Suprapubic skin (tissue), 4 donors: ENCODE data around the gene SLC6A6. TPM values are rescaled to one million over a fixed set of nuclear protein-coding genes. Genes with fewer than 3 reads are reported as not detected.

Experiments
- DNase-seq, 2 donors: peaks; one replicate each; pipeline ENCODE4 v3.0.0-alpha.2; 2019; ENCODE audit warnings: low spot score in 2 of 2
- H3K27ac ChIP-seq: fragments of 200-600 bp; sonication (generic); one replicate; pipeline ENCODE4 v1.5.1; 2019
- H3K27me3 ChIP-seq: fragments of 200-600 bp; sonication (generic); one replicate; pipeline ENCODE4 v1.5.1; 2019
- H3K36me3 ChIP-seq: fragments of 200-600 bp; sonication (generic); one replicate; pipeline ENCODE4 v1.5.1; 2019
- H3K4me1 ChIP-seq: fragments of 200-600 bp; sonication (generic); one replicate; pipeline ENCODE4 v1.5.1; 2019
- H3K4me3 ChIP-seq: fragments of 200-600 bp; sonication (generic); one replicate; pipeline ENCODE4 v1.5.1; 2019; ENCODE audit warnings: mild to moderate bottlenecking
- H3K9me3 ChIP-seq: fragments of 200-600 bp; sonication (generic); one replicate; pipeline ENCODE4 v1.5.1; 2019
- CTCF ChIP-seq, 2 donors: fragments of 200-600 bp in 1 of 2; fragments of 450-650 bp in 1 of 2; sonication (generic) in 1 of 2; IDR thresholded peaks; one replicate each; pipeline ENCODE4 v1.5.1; 2016 to 2019; ENCODE audit warnings: antibody characterized with exemption in 2 of 2, mild to moderate bottlenecking in 1 of 2, moderate library complexity in 1 of 2
- EP300 ChIP-seq: sonication (generic); formaldehyde crosslinking; IDR thresholded peaks from one replicate; pipeline ENCODE4 v1.6.1; 2017; ENCODE audit warnings: antibody characterized with exemption
- POLR2A ChIP-seq, 2 donors: fragments of 450-650 bp; IDR thresholded peaks; one replicate each; pipeline ENCODE4 v1.6.1; 2017; ENCODE audit warnings: antibody characterized with exemption in 2 of 2, mild to moderate bottlenecking in 2 of 2, moderate library complexity in 2 of 2
- POLR2AphosphoS5 ChIP-seq, 3 donors: sonication (generic); formaldehyde crosslinking; IDR thresholded peaks; one replicate each; pipeline ENCODE4 v1.6.1; 2017; ENCODE audit warnings: antibody characterized with exemption in 3 of 3
- WGBS: methylation state at CpG from one replicate; pipeline ENCODE4 v1.1.5; 2018; 5-methylcytosine and 5-hydroxymethylcytosine counted together
- total RNA-seq, 4 donors: library from RNA; depleted of rRNA; stranded (reverse); fragments of >200 nt; gene quantifications; one replicate each; pipeline ENCODE4 v1.1.0, GENCODE V29; 2016

Gene SLC6A6
- total RNA-seq, 4 donors from 2014 or later, result 85.4 to 149 (median 102) TPM

- 74% methylated on average over 3 of the region's 6 CpGs for WGBS
Measured at GRCh38 chr3:14455571-14456317, 53.3 kb downstream of the SLC6A6 start.

GRCh38 chr3:14456794-14457193, 54.4 kb downstream of the SLC6A6 start:
- Histone ChIP-seq H3K4me3 (no peak overlapping the region), H3K4me1 (peaks cover 41% of the 10 kb centered on the region), H3K27me3 (no peaks in the 10 kb centered on the region), H3K27ac (no peak overlapping the region), H3K9me3 (no peaks in the 10 kb centered on the region), H3K36me3 (peaks cover 5% of the 10 kb centered on the region)
- WGBS, result 89% methylated on average over 8 of the region's 8 CpGs
- no peak for DNase-seq
- TF ChIP-seq POLR2AphosphoS5 (IDR thresholded peaks at IDR 0.05) (no peak), POLR2A (IDR thresholded peaks at IDR 0.05) (no peak), CTCF (IDR thresholded peaks at IDR 0.05) (no peak), EP300 (no peak)

More at GRCh38 chr3:14455571-14456317, 53.3 kb downstream of the SLC6A6 start:
- no peak for TF ChIP-seq CTCF (IDR thresholded peaks at IDR 0.05)
- no peak for TF ChIP-seq EP300
- TF ChIP-seq POLR2AphosphoS5 (IDR thresholded peaks at IDR 0.05), result no peak
- no peak for TF ChIP-seq POLR2A (IDR thresholded peaks at IDR 0.05)
- Histone ChIP-seq H3K9me3 (no peaks in the 10 kb centered on the region), H3K27ac (no peak overlapping the region), H3K36me3 (peaks cover 5% of the 10 kb centered on the region), H3K4me1 (peaks cover 37% of the 10 kb centered on the region), H3K27me3 (no peaks in the 10 kb centered on the region), H3K4me3 (no peak overlapping the region)
- DNase-seq, result no peak

GRCh38 chr3:14457481-14457880, 55.1 kb downstream of the SLC6A6 start:
- H3K9me3 ChIP-seq, result no peaks in the 10 kb centered on the region
- 76% methylated on average over 5 of the region's 5 CpGs for WGBS
- peaks cover 7% of the 10 kb centered on the region for H3K36me3 ChIP-seq
- TF ChIP-seq POLR2A (IDR thresholded peaks at IDR 0.05) (no peak), EP300 (no peak), POLR2AphosphoS5 (IDR thresholded peaks at IDR 0.05) (no peak), CTCF (IDR thresholded peaks at IDR 0.05) (no peak)
- no peak overlapping the region for H3K4me3 ChIP-seq
- DNase-seq, result no peak
- no peak overlapping the region for H3K27ac ChIP-seq
- H3K27me3 ChIP-seq, result no peaks in the 10 kb centered on the region
- peaks cover 34% of the 10 kb centered on the region for H3K4me1 ChIP-seq

- H3K9me3 ChIP-seq, result no peaks in the 10 kb centered on the region
- H3K27ac ChIP-seq, result no peak overlapping the region
- peaks cover 12% of the 10 kb centered on the region for H3K36me3 ChIP-seq
- DNase-seq, result no peak
- no peaks in the 10 kb centered on the region for H3K27me3 ChIP-seq
- peaks cover 29% of the 10 kb centered on the region for H3K4me1 ChIP-seq
- TF ChIP-seq POLR2AphosphoS5 (IDR thresholded peaks at IDR 0.05), result no peak
- TF ChIP-seq CTCF (IDR thresholded peaks at IDR 0.05), result no peak
- no peak for TF ChIP-seq EP300
- no peak for TF ChIP-seq POLR2A (IDR thresholded peaks at IDR 0.05)
- 82% methylated on average over 9 of the region's 9 CpGs for WGBS
- no peak overlapping the region for H3K4me3 ChIP-seq
Measured at GRCh38 chr3:14457999-14458398, 55.6 kb downstream of the SLC6A6 start.

- no peak for DNase-seq
- peaks cover 23% of the 10 kb centered on the region for H3K4me1 ChIP-seq
- TF ChIP-seq POLR2AphosphoS5 (IDR thresholded peaks at IDR 0.05) (no peak), EP300 (no peak), CTCF (IDR thresholded peaks at IDR 0.05) (no peak), POLR2A (IDR thresholded peaks at IDR 0.05) (no peak)
- H3K36me3 ChIP-seq, result peaks cover 19% of the 10 kb centered on the region
- WGBS, result 71% methylated on average over 8 of the region's 11 CpGs
- no peak overlapping the region for H3K4me3 ChIP-seq
- no peaks in the 10 kb centered on the region for H3K9me3 ChIP-seq
- no peaks in the 10 kb centered on the region for H3K27me3 ChIP-seq
- no peak overlapping the region for H3K27ac ChIP-seq
Measured at GRCh38 chr3:14458434-14459275, 56.2 kb downstream of the SLC6A6 start.
